ENCODE data around the gene XRRA1.

Gene XRRA1

GRCh38 chr11:74936976-74937375 lies 11.9 kb downstream of the XRRA1 start:
- no peak for TF ChIP-seq ZFX (IDR thresholded peaks at IDR 0.05; ENCODE audit: borderline replicate concordance)
- no peak for TF ChIP-seq CTCF (IDR thresholded peaks at IDR 0.05)
- H3K27ac ChIP-seq: no peak overlapping the region

- no peak for TF ChIP-seq ZFX (IDR thresholded peaks at IDR 0.05; ENCODE audit: borderline replicate concordance)
- no peak for TF ChIP-seq CTCF (IDR thresholded peaks at IDR 0.05)
- H3K27ac ChIP-seq: no peak overlapping the region
Measured at GRCh38 chr11:74936087-74936486, 12.8 kb downstream of the XRRA1 start.

GRCh38 chr11:74935285-74935684 lies 13.6 kb downstream of the XRRA1 start:
- TF ChIP-seq CTCF (IDR thresholded peaks at IDR 0.05): no peak
- H3K27ac ChIP-seq: no peak overlapping the region

GRCh38 chr11:74933765-74934164 lies 15.1 kb downstream of the XRRA1 start:
- H3K27ac ChIP-seq: no peak overlapping the region
- TF ChIP-seq CTCF (IDR thresholded peaks at IDR 0.05) (no peak), ZFX (IDR thresholded peaks at IDR 0.05; ENCODE audit: borderline replicate concordance) (no peak)

- TF ChIP-seq ZFX (IDR thresholded peaks at IDR 0.05; ENCODE audit: borderline replicate concordance) (no peak), CTCF (IDR thresholded peaks at IDR 0.05) (no peak)
- H3K27ac ChIP-seq: no peak overlapping the region
Measured at GRCh38 chr11:74932797-74933196, 16.1 kb downstream of the XRRA1 start.

- TF ChIP-seq ZFX (IDR thresholded peaks at IDR 0.05; ENCODE audit: borderline replicate concordance) (no peak), CTCF (IDR thresholded peaks at IDR 0.05) (no peak)
- no peak overlapping the region for H3K27ac ChIP-seq
Measured at GRCh38 chr11:74932169-74932568, 16.7 kb downstream of the XRRA1 start.

GRCh38 chr11:74929431-74930363 lies 19.2 kb downstream of the XRRA1 start:
- no peak overlapping the region for H3K27ac ChIP-seq
- TF ChIP-seq ZFX (IDR thresholded peaks at IDR 0.05; ENCODE audit: borderline replicate concordance) (no peak), CTCF (IDR thresholded peaks at IDR 0.05) (peak; percentile 91)

Data from 22Rv1 (cell line).